ENCODE measurements around the gene S100A16.
"Not testable (repeated sequence)": the region's sequence is repeated elsewhere in the genome, so short reads cannot be mapped to it uniquely, and the experiment has no call there.

Gene S100A16

GRCh38 chr1:153562021-153562420 is 50.9 kb downstream of the S100A16 start:
- DNase-seq (ENCODE audit: low read depth) = not testable (repeated sequence)

- DNase-seq (ENCODE audit: low read depth) = no peak
These were observed 51.4 kb downstream of the S100A16 start for GRCh38 chr1:153561466-153561985.

- no peak for DNase-seq (ENCODE audit: low read depth)
These were observed 52.0 kb downstream of the S100A16 start for GRCh38 chr1:153560771-153561465.

GRCh38 chr1:153560241-153560640 is 52.7 kb downstream of the S100A16 start:
- no peak for DNase-seq (ENCODE audit: low read depth)

GRCh38 chr1:153557877-153558276 is 55.1 kb downstream of the S100A16 start:
- DNase-seq (ENCODE audit: low read depth) = no peak

All from GM04504 (cell line).